ENCODE data around the gene BICC1. TPM values are rescaled to one million over a fixed set of nuclear protein-coding genes. Genes with fewer than 3 reads are reported as not detected.
A peak's percentile ranks its signal among the peaks of the same experiment; 100 is the strongest.

The BICC1 gene
- total and polyA plus RNA-seq, 2 donors (not counting 3 experiments of a cell fraction or from before 2014, with no cell fraction given) = 0.06 to 0.29 TPM

- dilution Hi-C loops (cut with MboI; ENCODE audit: extremely low pct_ligation_motif_present, low sequenced_read_pairs) = no loop called here
- Histone ChIP-seq H3K4me3 (replicated peaks in 1 of 3; ENCODE audit: insufficient read depth in 1 of 3, low read depth in 1 of 3, low read length in 3 of 3) (no peak overlapping the region), H3K4me2 (ENCODE audit: insufficient read depth, low read length) (no peak overlapping the region), H3K79me2 (ENCODE audit: control insufficient read depth, insufficient read depth, low read length) (no peaks in the 10 kb centered on the region), H3K27ac (ENCODE audit: insufficient read depth, low read depth, low read length) (no peak overlapping the region), H3K4me1 (ENCODE audit: control insufficient read depth, extremely low read depth, insufficient read depth, low read length) (no peaks in the 10 kb centered on the region), H3K36me3 (ENCODE audit: control insufficient read depth in 2 of 2, extremely low read depth in 1 of 2, insufficient read depth in 2 of 2, low read length in 2 of 2) (no peaks in the 10 kb centered on the region), H3K27me3 (ENCODE audit: control insufficient read depth in 2 of 2, insufficient read depth in 2 of 2, low read length in 2 of 2) (no peaks in the 10 kb centered on the region), H3K9me1 (replicated peaks; ENCODE audit: control insufficient read depth, extremely low read depth, insufficient read depth, low read length) (no peaks in the 10 kb centered on the region), H4K20me1 (replicated peaks; ENCODE audit: control insufficient read depth, extremely low read depth, insufficient read depth, low read length) (no peaks in the 10 kb centered on the region), H3K9ac (replicated peaks; ENCODE audit: extremely low read depth, insufficient read depth, low read length) (no peak overlapping the region), H3K9me3 (replicated peaks; ENCODE audit: control insufficient read depth, insufficient read depth, low read length) (no peaks in the 10 kb centered on the region), H2AFZ (ENCODE audit: low read depth, low read length) (no peak overlapping the region)
- FAIRE-seq = peak; percentile 79
- BruUV-seq (replicated peaks) = no TSS peak
- TF ChIP-seq CTCF (IDR thresholded peaks at IDR 0.05; ENCODE audit: extremely low read depth in 1 of 2, insufficient read depth in 1 of 2, low read depth in 1 of 2, low read length in 2 of 2) = peak; percentile 25 to 40
- no peak for TF ChIP-seq FOS (IDR thresholded peaks at IDR 0.05; ENCODE audit: borderline replicate concordance, insufficient read depth, low read length)
- no peak for TF ChIP-seq JUN (IDR thresholded peaks at IDR 0.05; ENCODE audit: borderline replicate concordance, insufficient read depth, insufficient read length, low read depth)
- no peak for TF ChIP-seq EZH2 (IDR thresholded peaks at IDR 0.05; ENCODE audit: borderline replicate concordance, low read depth, low read length, severe bottlenecking)
- no peak for TF ChIP-seq MAX (IDR thresholded peaks at IDR 0.05; ENCODE audit: insufficient read depth, insufficient read length)
- TF ChIP-seq GATA2 (IDR thresholded peaks at IDR 0.05; ENCODE audit: insufficient read depth, insufficient read length, low read depth, low read length) = no peak
- no peak for TF ChIP-seq POLR2A (IDR thresholded peaks at IDR 0.05; ENCODE audit: low read depth, low read length)
- POLR2A ChIA-PET = no interaction called here
- intact Hi-C loops (cut with micrococcal nuclease) = loop anchor here (1.0 to 10.0 kb wide), 8 partner anchors 170 to 1263 kb away; no protein-coding TSS in a partner anchor
- CTCF ChIA-PET = interaction anchor here (1.3 kb wide), 1 partner anchor 840 kb away, joined by 7 read pairs; no protein-coding TSS in a partner anchor
- DNase-seq (ENCODE audit: low read depth, low spot score) = peak; percentile 32
These were observed 269.3 kb downstream of the BICC1 start for GRCh38 chr10:58781873-58782488.
